Activated T-cell treated with anti-CD3 and anti-CD28 coated beads, Interleukin-2, amount 50 U/mL, for 48 hours (primary cell): ENCODE measurements around the gene IRF4.
"Not testable (repeated sequence)": the region's sequence is repeated elsewhere in the genome, so short reads cannot be mapped to it uniquely, and the experiment has no call there.

Experiments
- DNase-seq, 2 experiments: peaks; one replicate each; pipeline ENCODE4 v3.0.0-alpha.2; 2020

The IRF4 gene

GRCh38 chr6:366389-367297, 24.9 kb upstream of the IRF4 start:
- no peak for DNase-seq

- DNase-seq, result no peak
Measured at GRCh38 chr6:367298-367794, 24.2 kb upstream of the IRF4 start.

GRCh38 chr6:367891-368630, 23.5 kb upstream of the IRF4 start:
- no peak for DNase-seq

GRCh38 chr6:369559-370431, 21.8 kb upstream of the IRF4 start:
- no peak for DNase-seq

GRCh38 chr6:370555-370954, 21.0 kb upstream of the IRF4 start:
- DNase-seq, result no peak

- DNase-seq, result not testable (repeated sequence)
Measured at GRCh38 chr6:371851-372250, 19.7 kb upstream of the IRF4 start.

GRCh38 chr6:372336-372911, 19.1 kb upstream of the IRF4 start:
- DNase-seq, result no peak

- DNase-seq, result no peak
Measured at GRCh38 chr6:373031-373430, 18.5 kb upstream of the IRF4 start.

GRCh38 chr6:373773-374724, 17.5 kb upstream of the IRF4 start:
- no peak for DNase-seq

- DNase-seq, result no peak
Measured at GRCh38 chr6:374956-375355, 16.6 kb upstream of the IRF4 start.

- no peak for DNase-seq
Measured at GRCh38 chr6:376827-377640, 14.5 kb upstream of the IRF4 start.

- not testable (repeated sequence) for DNase-seq
Measured at GRCh38 chr6:377641-378020, 13.9 kb upstream of the IRF4 start.

- no peak for DNase-seq
Measured at GRCh38 chr6:378090-378957, 13.2 kb upstream of the IRF4 start.

- DNase-seq, result no peak
Measured at GRCh38 chr6:378958-379409, 12.6 kb upstream of the IRF4 start.

- DNase-seq, result no peak
Measured at GRCh38 chr6:379410-380181, 12.0 kb upstream of the IRF4 start.

GRCh38 chr6:380234-381218, 11.0 kb upstream of the IRF4 start:
- no peak for DNase-seq
